CD4-positive, alpha-beta memory T cell (primary cell): Measurements from ENCODE around the gene GCK. TPM values are rescaled to one million over a fixed set of nuclear protein-coding genes. Genes with fewer than 3 reads are reported as not detected.

Experiments
- CTCF ChIA-PET: fragments of 350-600 bp; sonication (Branson Sonifier 250); formaldehyde crosslinking; loops from one replicate; lab custom pipeline; 2021; ENCODE audit warnings: inconsistent platforms; ENCODE audit not compliant: partially characterized antibody; lab: Charles Lee
- POLR2A ChIA-PET: fragments of 350-600 bp; sonication (Branson Sonifier 250); formaldehyde crosslinking; loops from one replicate; lab custom pipeline; 2021; ENCODE audit not compliant: partially characterized antibody; lab: Charles Lee
- DNase-seq, 5 donors: peaks; one replicate each; pipeline versions ENCODE4 v3.0.0 to v3.0.0-alpha.2; 2020 to 2022; ENCODE audit warnings: mixed read lengths in 1 of 5
- H3K27ac ChIP-seq: one replicate; pipeline ENCODE4 v1.7.0; 2013; ENCODE audit warnings: low read depth, low read length
- H3K27me3 ChIP-seq: 2 replicates; pipeline ENCODE4 v1.7.0; 2013; ENCODE audit warnings: mild to moderate bottlenecking, low read length, moderate library complexity; ENCODE audit not compliant: insufficient read depth
- H3K36me3 ChIP-seq: 2 replicates; pipeline ENCODE4 v1.7.0; 2013; ENCODE audit warnings: mild to moderate bottlenecking, low read length, moderate library complexity; ENCODE audit not compliant: insufficient read depth
- H3K4me1 ChIP-seq: 2 replicates; pipeline ENCODE4 v1.7.0; 2013; ENCODE audit warnings: mild to moderate bottlenecking, low read length, moderate library complexity; ENCODE audit not compliant: insufficient read depth
- H3K4me3 ChIP-seq, 2 donors: one replicate each; pipeline ENCODE4 v1.7.0; 2013; ENCODE audit warnings: low read length in 2 of 2, mild to moderate bottlenecking in 1 of 2
- H3K9me3 ChIP-seq, 2 donors: one replicate each; pipeline ENCODE4 v1.7.0; 2013; ENCODE audit warnings: low read length in 2 of 2, control low read depth in 1 of 2; ENCODE audit not compliant: control insufficient read depth in 1 of 2
- H3K27ac Mint-ChIP-seq, 7 donors: one replicate each; pipeline ENCODE4 v1.8.0; 2020 to 2021; ENCODE audit warnings: mixed read lengths in 7 of 7, mild to moderate bottlenecking in 6 of 7, inconsistent platforms in 3 of 7, moderate library complexity in 3 of 7
- H3K27me3 Mint-ChIP-seq, 2 donors: one replicate each; pipeline ENCODE4 v1.8.0; 2020 to 2021; ENCODE audit warnings: mixed read lengths in 2 of 2
- H3K36me3 Mint-ChIP-seq, 2 donors: one replicate each; pipeline ENCODE4 v1.8.0; 2020 to 2021; ENCODE audit warnings: mixed read lengths in 2 of 2, inconsistent platforms in 1 of 2, mild to moderate bottlenecking in 1 of 2
- H3K4me1 Mint-ChIP-seq, 4 donors: one replicate each; pipeline ENCODE4 v1.8.0; 2020 to 2021; ENCODE audit warnings: mixed read lengths in 4 of 4, mild to moderate bottlenecking in 1 of 4
- H3K4me3 Mint-ChIP-seq, 8 donors: one replicate each; pipeline ENCODE4 v1.8.0; 2020 to 2021; ENCODE audit warnings: mixed read lengths in 8 of 8, mild to moderate bottlenecking in 7 of 8, moderate library complexity in 6 of 8, inconsistent platforms in 3 of 8
- H3K9me3 Mint-ChIP-seq, 8 donors: one replicate each; pipeline ENCODE4 v1.8.0; 2020 to 2021; ENCODE audit warnings: mixed read lengths in 8 of 8, mild to moderate bottlenecking in 5 of 8, inconsistent platforms in 3 of 8, moderate library complexity in 1 of 8
- intact Hi-C: fragments of 100-400 bp; cut with micrococcal nuclease; formaldehyde crosslinking; loops from one replicate; pipeline ENCODE4 v1.15.1; 2023
- polyA plus RNA-seq, 2 donors: library from polyadenylated mRNA; unstranded; fragments of 300-500 nt; fragmentation: Illumina TruSeq; gene quantifications; one replicate each; pipeline ENCODE4 v1.2.3, GENCODE V29; 2021
- total RNA-seq, 2 experiments: library from RNA; stranded (reverse); gene quantifications; one replicate each; pipeline ENCODE4 v1.2.3, GENCODE V29; 2021

The GCK gene
- total and polyA plus RNA-seq, 4 experiments from 2014 or later, result 0.33 to 0.38 TPM; not detected in 2

DNA sequence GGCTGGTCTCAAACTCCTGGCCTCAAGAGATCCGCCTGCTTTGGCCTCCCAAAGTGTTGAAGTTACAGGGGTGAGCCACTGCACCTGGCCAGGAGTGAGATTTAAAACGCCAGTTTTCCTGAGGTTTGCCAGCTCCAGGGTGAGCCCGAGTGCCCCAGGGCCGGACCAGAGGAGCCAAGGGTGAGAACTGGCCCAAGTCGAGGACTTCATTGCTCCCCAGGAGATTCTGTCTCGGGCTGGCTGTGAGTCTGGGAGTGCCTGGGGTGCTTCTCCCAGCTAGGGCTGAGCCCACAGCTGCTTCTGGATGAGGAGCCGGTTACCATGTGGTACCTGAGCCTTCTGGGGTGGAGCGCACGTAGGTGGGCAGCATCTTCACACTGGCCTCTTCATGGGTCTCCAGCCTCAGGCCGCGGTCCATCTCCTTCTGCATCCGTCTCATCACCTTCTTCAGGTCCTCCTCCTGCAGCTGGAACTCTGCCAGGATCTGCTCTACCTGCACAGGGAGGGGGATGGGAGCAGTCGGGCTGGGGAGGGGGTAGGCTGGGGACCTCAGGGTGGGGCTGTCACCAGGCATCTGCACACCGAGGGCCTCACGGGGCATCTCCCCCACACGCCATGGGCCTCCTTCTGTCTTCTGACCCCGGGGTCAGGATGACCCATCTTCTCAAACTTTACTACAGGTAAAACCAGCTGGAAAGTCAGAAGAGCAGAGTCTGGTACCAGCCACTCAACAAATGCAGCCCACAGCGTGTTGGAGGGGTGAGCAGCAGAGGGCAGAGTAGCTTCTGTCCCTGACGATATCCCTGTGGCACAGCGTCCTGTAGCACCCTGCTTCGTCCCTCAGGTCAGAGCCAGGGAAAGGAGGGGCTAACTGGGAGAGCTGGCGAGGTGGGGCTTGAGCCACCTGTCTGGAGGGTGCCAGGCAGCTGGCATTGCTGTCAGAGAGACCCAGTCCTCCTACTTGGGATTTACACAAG lies 36.0 kb downstream of the GCK start:
- Mint-ChIP-seq H3K27me3 (peaks cover 0 to 1% of the 10 kb centered on the region in 2 donors), H3K4me1 (no peaks in the 10 kb centered on the region), H3K4me3 (no peak overlapping the region), H3K36me3 (no peaks in the 10 kb centered on the region), H3K9me3 (no peaks in the 10 kb centered on the region), H3K27ac (no peak overlapping the region)
- no peak overlapping the region for H3K4me3 ChIP-seq
- no peaks in the 10 kb centered on the region for H3K27me3 ChIP-seq
- no peaks in the 10 kb centered on the region for H3K9me3 ChIP-seq
- intact Hi-C loops, result no loop called here
- ChIA-PET CTCF (no interaction called here), POLR2A (no interaction called here)
- no peaks in the 10 kb centered on the region for H3K4me1 ChIP-seq
- H3K27ac ChIP-seq, result no peak overlapping the region
- H3K36me3 ChIP-seq, result no peaks in the 10 kb centered on the region
- DNase-seq, result no peak

DNA sequence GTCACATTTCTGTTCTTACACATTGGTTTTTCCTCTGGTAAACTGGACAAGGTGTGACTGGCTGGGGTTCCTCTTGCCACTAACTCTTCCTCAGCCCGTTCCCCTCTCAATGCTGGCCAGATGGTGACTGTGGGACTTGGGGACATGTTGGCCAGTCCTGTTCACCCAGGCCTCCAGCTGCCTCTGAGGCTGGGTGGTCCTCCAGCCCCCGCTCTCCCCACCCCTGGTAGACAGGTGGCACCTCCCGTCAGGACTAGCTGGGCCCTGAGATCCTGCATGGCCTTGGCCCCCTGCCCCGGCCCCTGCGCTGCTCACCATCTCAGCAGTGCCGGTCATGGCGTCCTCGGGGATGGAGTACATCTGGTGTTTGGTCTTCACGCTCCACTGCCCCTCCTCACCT lies 37.3 kb downstream of the GCK start:
- Mint-ChIP-seq H3K4me3 (peak overlapping the region in 1 of 8 donors; percentile 48), H3K36me3 (no peaks in the 10 kb centered on the region), H3K27ac (no peak overlapping the region), H3K27me3 (peaks cover 0 to 2% of the 10 kb centered on the region in 2 donors), H3K4me1 (no peaks in the 10 kb centered on the region), H3K9me3 (no peaks in the 10 kb centered on the region)
- no peaks in the 10 kb centered on the region for H3K9me3 ChIP-seq
- CTCF ChIA-PET, result interaction anchor here (0.7 kb wide), 1 partner anchor 153 kb away, joined by 3 read pairs; no protein-coding TSS in a partner anchor
- no peaks in the 10 kb centered on the region for H3K36me3 ChIP-seq
- POLR2A ChIA-PET, result no interaction called here
- no peaks in the 10 kb centered on the region for H3K27me3 ChIP-seq
- intact Hi-C loops, result no loop called here
- peaks cover 1% of the 10 kb centered on the region for H3K4me1 ChIP-seq
- no peak overlapping the region for H3K4me3 ChIP-seq
- H3K27ac ChIP-seq, result no peak overlapping the region
- no peak for DNase-seq

DNA sequence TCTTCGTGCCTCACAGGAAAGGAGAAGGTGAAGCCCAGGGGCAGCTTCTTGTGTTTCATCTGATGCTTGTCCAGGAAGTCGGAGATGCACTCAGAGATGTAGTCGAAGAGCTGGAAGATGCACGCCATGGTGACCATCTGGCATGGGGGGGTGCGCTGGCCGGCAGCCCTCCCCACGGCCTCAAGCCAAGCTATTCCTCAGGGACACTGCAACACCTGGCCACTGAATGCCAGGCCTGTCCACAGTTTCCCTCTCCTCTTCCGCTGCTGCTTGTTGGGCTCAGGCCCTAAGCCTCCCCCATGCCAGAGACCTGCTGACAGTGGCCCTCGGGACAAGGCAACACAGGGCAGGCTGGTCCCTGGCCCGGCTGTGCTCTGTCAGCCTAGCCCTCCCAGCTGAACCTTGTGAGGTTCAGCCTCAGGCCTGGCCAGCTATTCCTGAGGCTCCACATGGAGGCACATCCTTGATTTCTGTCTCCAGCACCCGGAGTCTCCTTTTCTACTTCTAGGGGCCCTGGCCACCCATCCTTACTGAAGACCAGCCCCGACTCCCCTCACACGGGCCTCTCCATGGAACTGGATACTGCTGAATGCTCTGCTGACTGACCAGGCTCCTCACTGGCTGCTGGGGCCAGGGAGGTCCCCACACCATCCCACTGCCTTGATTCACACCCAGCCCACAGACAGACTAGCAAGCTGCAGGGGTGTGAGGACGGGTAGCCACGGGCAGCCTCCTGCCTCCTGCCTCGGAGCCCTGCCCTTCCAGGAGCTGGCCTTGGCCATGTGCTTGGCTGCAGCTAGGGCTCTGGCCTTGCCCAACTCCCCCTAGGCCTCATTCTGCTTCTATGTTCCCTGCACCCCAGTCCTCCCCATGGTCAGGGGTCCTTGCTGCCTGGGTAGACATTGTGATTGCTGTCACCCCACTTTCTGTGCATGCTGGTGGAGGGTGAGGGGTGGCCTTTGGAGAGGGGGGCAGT lies 38.0 kb downstream of the GCK start:
- peaks cover 0 to 6% (median 0%) of the 10 kb centered on the region in 4 donors for H3K4me1 Mint-ChIP-seq
- H3K27ac ChIP-seq, result no peak overlapping the region
- H3K27ac Mint-ChIP-seq, result no peak overlapping the region
- H3K4me1 ChIP-seq, result peaks cover 8% of the 10 kb centered on the region
- H3K4me3 ChIP-seq, result no peak overlapping the region
- intact Hi-C loops, result no loop called here
- ChIA-PET POLR2A (no interaction called here), CTCF (no interaction called here)
- H3K27me3 ChIP-seq, result no peaks in the 10 kb centered on the region
- H3K9me3 Mint-ChIP-seq, result no peaks in the 10 kb centered on the region
- H3K4me3 Mint-ChIP-seq, result no peak overlapping the region
- peaks cover 0 to 2% of the 10 kb centered on the region in 2 donors for H3K27me3 Mint-ChIP-seq
- no peaks in the 10 kb centered on the region for H3K36me3 Mint-ChIP-seq
- DNase-seq, result no peak
- H3K36me3 ChIP-seq, result no peaks in the 10 kb centered on the region
- H3K9me3 ChIP-seq, result no peaks in the 10 kb centered on the region

DNA sequence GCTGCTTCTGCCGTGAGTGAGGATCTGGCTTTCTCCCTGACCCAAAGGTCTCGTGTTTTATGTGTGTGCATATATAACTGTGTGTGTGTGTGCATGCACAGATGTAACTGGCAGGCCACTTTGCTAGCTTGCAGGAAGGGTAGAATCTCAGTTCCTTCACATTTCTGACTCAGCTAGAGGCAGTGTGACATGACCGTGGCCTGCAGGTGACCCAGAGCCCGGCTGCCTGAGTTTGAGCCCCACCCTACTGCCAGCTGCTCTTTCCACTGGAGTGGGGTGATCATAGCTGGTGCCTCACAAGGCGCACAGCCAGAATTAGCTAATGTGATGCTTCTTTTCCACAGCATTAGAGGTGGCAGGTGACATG lies 38.8 kb downstream of the GCK start:
- peaks cover 8% of the 10 kb centered on the region for H3K4me1 ChIP-seq
- ChIA-PET POLR2A (no interaction called here), CTCF (no interaction called here)
- Mint-ChIP-seq H3K4me3 (no peak overlapping the region), H3K36me3 (no peaks in the 10 kb centered on the region), H3K27ac (no peak overlapping the region), H3K9me3 (no peaks in the 10 kb centered on the region), H3K4me1 (peaks cover under 1 to 11% (median 1%) of the 10 kb centered on the region in 4 donors), H3K27me3 (peaks cover 0 to 2% of the 10 kb centered on the region in 2 donors)
- no peaks in the 10 kb centered on the region for H3K36me3 ChIP-seq
- no peaks in the 10 kb centered on the region for H3K27me3 ChIP-seq
- H3K4me3 ChIP-seq, result no peak overlapping the region
- no peaks in the 10 kb centered on the region for H3K9me3 ChIP-seq
- intact Hi-C loops, result no loop called here
- no peak overlapping the region for H3K27ac ChIP-seq
- no peak for DNase-seq

DNA sequence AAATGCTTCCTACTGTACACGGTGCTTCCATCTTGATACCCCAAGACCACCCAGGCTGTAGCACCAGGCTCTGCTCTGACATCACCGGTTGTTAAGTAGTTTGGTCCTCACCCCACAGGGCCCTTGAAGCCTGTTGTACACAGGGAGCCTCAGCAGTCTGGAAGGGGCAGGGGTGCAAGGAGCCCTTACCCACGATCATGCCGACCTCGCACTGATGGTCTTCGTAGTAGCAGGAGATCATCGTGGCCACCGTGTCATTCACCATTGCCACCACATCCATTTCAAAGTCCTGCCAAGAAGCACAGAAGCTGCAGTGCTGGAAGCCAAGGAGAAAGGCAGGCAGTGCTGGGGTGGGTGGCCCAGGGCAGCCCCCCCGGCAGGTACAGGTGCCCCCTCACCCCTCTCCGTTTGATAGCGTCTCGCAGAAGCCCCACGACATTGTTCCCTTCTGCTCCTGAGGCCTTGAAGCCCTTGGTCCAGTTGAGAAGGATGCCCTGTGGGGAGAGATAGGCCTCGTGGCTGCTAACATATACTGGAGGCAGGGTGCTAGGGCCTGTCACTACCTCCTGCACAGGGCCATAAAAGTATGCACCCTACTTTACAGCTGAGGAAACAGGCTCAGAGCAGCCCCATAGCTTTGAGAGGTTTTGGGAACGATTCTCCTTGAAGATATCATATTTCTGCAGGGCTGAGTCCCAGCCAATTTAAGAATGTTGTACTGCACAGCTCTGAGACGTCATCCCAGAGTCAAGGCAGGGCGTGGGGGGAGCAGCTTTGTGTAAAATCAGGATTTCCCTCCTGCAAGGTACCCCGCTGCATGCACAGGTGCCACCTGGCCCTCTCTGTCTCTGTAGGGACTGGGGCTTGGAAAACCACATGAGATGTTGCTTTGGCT lies 39.4 kb downstream of the GCK start:
- Mint-ChIP-seq H3K36me3 (no peaks in the 10 kb centered on the region), H3K27me3 (peaks cover 0 to 2% of the 10 kb centered on the region in 2 donors), H3K27ac (no peak overlapping the region), H3K4me3 (no peak overlapping the region), H3K4me1 (peaks cover 1 to 14% (median 5%) of the 10 kb centered on the region in 4 donors), H3K9me3 (no peaks in the 10 kb centered on the region)
- Histone ChIP-seq H3K9me3 (no peaks in the 10 kb centered on the region), H3K4me3 (no peak overlapping the region), H3K27ac (no peak overlapping the region), H3K27me3 (no peaks in the 10 kb centered on the region), H3K36me3 (no peaks in the 10 kb centered on the region), H3K4me1 (peaks cover 8% of the 10 kb centered on the region)
- POLR2A ChIA-PET, result no interaction called here
- no peak for DNase-seq
- CTCF ChIA-PET, result no interaction called here
- intact Hi-C loops, result no loop called here

DNA sequence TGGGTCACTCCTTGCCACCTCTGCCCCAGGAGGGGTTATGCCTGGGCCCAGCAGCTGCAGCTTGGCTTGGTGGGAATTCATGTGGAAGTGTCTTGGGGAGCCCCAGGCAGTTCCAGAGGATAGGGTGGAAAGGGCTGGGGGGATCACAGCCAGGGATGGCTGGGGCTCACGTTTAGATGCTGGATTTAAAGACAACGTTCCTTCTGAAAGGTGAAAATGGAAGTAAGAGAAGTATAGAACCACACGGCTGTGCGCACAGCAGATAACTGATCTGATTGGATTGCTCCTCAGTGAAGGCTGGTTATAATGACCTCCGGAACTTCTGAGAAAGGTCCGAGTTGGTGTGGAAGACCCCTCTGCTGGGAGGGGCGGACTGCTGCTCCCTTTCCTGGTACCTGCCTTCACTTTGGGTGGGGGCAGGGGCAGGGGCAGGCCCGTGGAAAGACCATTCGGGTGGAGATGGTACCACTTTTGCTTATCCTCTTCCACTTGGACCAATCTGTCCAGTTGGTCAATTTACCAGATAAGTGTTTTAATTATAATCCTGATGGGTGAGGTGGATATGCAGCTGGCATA lies 40.2 kb downstream of the GCK start:
- no peaks in the 10 kb centered on the region for H3K36me3 ChIP-seq
- Mint-ChIP-seq H3K27ac (peak overlapping the region in 2 of 7 donors; percentile 30 to 48), H3K36me3 (no peaks in the 10 kb centered on the region), H3K4me1 (peaks cover 1 to 14% (median 5%) of the 10 kb centered on the region in 4 donors), H3K4me3 (no peak overlapping the region), H3K9me3 (no peaks in the 10 kb centered on the region), H3K27me3 (peaks cover 0 to 2% of the 10 kb centered on the region in 2 donors)
- peaks cover 8% of the 10 kb centered on the region for H3K4me1 ChIP-seq
- H3K27ac ChIP-seq, result no peak overlapping the region
- no peaks in the 10 kb centered on the region for H3K27me3 ChIP-seq
- H3K9me3 ChIP-seq, result no peaks in the 10 kb centered on the region
- CTCF ChIA-PET, result no interaction called here
- intact Hi-C loops, result no loop called here
- no peak overlapping the region for H3K4me3 ChIP-seq
- DNase-seq, result no peak
- POLR2A ChIA-PET, result no interaction called here
